ENCODE measurements around the gene DAZAP1.

Gene DAZAP1

DNA sequence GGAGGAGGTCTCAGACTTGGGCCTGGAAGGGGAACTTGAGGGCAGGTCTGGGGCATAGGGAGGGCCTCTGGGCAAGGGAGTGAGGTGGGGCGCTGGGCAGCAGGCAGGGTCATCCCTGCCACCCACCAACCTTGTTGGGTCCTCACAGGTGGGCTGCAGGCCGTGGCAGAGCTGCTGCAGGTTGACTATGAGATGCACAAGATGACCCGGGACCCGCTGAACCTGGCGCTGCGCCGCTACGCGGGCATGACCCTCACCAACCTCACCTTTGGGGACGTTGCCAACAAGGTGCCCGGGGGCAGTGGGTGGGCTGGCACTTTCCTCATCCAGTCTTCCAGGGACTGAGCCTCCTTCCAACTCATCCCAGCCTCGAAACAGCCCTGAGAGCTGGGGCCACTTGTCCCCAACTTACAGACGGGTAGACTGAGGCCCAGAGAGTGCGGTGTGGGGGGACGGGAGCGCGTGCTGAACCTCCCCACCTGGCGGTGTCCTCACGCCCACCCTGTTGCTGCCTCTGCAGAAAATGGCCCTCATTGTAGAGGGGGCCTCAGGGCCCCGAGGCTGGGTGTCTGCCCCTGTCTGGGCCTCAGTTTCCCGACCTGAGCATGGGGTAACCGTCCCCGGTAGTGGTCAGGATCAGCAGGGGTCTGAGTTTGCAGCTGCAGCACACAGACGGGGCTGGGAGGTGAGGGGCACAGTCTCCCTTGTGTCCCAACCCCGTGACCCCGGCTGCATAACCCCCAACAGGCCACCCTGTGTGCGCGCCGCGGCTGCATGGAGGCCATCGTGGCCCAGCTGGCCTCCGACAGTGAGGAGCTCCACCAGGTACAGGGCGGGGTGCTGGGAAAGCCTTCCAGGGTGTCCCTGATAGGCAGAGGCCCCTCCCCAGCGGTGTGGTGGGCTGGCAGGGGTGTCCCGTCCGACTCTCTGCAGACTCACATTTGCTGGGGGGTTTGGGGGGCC lies 52.9 kb downstream of the DAZAP1 start:
- no peak for DNase-seq

DNA sequence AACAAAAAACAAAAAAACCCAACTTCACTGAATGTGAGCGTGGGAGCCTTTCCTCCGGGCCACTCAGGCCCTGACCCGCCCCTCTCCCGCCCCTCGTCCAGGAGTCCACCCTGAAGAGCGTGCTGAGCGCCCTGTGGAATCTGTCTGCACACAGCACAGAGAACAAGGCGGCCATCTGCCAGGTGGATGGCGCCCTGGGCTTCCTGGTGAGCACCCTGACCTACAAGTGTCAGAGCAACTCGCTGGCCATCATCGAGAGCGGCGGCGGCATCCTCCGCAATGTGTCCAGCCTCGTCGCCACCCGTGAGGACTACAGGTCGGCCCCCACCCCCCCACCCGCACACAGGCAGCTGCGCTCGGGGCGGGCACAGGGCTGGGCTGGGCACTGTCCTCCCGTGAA lies 54.5 kb downstream of the DAZAP1 start:
- DNase-seq: no peak

DNA sequence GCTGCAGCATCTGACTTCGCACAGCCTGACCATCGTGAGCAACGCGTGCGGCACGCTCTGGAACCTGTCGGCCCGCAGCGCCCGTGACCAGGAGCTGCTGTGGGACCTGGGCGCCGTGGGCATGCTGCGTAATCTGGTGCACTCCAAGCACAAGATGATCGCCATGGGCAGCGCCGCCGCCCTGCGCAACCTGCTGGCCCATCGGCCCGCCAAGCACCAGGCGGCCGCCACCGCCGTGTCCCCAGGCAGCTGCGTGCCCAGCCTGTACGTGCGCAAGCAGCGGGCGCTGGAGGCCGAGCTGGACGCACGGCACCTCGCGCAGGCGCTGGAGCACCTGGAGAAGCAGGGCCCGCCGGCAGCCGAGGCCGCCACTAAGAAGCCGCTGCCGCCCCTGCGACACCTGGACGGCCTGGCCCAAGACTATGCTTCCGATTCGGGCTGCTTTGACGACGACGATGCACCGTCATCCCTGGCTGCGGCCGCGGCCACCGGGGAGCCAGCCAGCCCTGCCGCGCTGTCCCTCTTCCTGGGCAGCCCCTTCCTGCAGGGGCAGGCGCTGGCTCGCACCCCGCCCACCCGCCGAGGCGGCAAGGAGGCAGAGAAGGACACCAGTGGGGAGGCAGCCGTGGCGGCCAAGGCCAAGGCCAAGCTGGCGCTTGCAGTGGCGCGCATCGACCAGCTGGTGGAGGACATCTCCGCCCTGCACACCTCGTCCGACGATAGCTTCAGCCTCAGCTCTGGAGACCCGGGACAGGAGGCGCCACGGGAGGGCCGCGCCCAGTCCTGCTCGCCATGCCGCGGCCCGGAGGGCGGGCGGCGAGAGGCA lies 58.0 kb downstream of the DAZAP1 start:
- DNase-seq: peak; percentile 58

DNA sequence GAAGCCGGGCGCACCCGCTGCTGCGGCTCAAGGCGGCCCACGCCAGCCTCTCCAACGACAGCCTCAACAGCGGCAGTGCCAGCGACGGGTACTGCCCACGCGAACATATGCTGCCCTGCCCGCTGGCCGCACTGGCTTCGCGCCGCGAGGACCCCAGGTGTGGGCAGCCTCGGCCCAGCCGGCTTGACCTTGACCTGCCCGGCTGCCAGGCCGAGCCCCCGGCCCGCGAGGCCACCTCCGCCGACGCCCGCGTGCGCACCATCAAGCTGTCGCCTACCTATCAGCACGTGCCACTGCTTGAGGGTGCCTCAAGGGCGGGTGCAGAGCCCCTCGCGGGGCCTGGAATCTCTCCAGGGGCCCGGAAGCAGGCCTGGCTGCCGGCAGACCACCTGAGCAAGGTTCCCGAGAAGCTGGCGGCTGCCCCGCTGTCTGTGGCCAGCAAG lies 58.7 kb downstream of the DAZAP1 start:
- no peak for DNase-seq

DNA sequence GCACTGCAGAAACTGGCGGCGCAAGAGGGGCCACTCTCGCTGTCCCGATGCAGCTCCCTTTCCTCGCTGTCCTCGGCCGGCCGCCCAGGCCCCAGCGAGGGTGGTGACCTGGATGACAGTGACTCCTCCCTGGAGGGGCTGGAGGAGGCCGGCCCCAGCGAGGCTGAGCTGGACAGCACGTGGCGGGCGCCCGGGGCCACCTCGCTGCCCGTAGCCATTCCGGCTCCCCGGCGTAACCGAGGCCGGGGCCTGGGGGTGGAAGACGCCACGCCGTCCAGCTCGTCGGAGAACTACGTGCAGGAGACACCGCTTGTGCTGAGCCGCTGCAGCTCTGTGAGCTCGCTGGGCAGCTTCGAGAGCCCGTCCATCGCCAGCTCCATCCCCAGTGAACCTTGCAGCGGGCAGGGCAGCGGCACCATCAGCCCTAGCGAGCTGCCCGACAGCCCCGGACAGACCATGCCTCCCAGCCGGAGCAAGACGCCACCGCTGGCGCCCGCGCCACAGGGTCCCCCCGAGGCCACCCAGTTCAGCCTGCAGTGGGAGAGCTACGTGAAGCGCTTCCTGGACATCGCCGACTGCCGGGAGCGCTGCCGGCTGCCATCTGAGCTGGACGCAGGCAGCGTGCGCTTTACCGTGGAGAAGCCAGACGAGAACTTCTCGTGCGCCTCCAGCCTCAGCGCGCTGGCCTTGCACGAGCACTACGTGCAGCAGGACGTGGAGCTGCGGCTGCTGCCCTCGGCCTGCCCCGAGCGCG lies 59.3 kb downstream of the DAZAP1 start:
- peak; percentile 44 for DNase-seq

DNA sequence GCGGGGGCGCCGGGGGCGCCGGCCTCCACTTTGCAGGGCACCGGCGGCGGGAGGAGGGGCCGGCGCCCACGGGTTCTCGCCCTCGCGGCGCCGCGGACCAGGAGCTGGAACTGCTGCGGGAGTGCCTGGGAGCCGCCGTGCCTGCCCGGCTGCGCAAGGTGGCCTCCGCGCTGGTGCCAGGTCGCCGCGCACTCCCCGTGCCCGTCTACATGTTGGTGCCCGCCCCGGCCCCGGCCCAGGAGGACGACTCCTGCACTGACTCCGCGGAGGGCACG lies 59.8 kb downstream of the DAZAP1 start:
- no peak for DNase-seq

DNA sequence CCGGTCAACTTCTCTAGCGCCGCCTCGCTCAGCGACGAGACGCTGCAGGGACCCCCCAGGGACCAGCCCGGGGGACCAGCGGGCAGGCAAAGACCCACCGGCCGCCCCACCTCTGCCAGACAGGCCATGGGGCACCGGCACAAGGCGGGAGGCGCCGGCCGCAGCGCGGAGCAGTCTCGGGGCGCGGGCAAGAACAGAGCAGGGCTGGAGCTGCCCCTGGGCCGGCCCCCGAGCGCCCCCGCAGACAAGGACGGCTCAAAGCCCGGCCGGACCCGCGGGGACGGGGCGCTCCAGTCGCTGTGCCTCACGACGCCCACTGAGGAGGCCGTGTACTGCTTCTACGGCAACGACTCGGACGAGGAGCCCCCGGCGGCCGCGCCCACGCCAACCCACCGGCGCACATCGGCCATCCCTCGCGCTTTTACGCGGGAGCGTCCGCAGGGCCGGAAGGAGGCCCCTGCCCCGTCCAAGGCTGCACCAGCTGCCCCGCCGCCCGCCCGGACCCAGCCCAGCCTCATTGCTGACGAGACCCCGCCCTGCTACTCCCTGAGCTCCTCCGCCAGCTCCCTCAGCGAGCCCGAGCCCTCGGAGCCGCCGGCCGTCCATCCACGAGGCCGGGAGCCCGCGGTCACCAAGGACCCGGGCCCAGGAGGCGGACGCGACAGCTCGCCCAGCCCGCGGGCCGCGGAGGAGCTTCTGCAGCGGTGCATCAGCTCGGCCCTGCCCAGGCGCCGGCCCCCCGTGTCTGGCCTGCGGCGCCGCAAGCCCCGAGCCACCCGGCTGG lies 60.3 kb downstream of the DAZAP1 start:
- DNase-seq: peak; percentile 54

DNA sequence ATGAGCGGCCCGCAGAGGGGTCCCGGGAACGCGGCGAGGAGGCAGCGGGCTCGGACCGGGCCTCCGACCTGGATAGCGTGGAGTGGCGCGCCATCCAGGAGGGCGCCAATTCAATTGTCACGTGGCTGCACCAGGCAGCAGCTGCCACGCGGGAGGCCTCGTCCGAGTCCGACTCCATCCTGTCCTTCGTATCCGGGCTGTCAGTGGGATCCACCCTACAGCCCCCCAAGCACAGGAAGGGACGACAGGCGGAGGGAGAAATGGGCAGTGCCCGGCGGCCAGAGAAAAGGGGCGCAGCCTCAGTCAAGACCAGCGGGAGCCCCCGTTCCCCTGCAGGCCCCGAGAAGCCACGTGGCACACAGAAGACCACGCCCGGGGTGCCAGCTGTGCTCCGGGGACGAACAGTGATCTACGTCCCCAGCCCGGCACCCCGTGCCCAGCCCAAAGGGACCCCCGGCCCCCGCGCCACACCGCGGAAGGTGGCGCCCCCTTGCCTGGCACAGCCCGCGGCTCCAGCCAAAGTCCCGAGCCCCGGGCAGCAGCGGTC lies 61.0 kb downstream of the DAZAP1 start:
- no peak for DNase-seq

DNA sequence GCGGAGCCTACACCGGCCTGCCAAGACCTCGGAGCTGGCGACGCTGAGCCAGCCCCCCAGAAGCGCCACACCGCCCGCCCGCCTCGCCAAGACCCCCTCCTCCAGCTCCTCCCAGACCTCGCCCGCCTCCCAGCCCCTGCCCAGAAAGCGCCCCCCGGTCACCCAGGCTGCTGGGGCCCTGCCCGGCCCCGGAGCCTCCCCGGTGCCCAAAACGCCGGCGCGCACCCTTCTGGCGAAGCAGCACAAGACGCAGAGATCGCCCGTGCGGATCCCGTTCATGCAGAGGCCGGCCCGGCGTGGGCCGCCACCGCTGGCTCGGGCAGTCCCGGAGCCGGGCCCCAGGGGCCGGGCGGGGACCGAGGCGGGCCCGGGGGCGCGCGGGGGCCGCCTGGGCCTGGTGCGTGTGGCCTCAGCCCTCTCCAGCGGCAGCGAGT lies 61.5 kb downstream of the DAZAP1 start:
- DNase-seq: no peak

DNA sequence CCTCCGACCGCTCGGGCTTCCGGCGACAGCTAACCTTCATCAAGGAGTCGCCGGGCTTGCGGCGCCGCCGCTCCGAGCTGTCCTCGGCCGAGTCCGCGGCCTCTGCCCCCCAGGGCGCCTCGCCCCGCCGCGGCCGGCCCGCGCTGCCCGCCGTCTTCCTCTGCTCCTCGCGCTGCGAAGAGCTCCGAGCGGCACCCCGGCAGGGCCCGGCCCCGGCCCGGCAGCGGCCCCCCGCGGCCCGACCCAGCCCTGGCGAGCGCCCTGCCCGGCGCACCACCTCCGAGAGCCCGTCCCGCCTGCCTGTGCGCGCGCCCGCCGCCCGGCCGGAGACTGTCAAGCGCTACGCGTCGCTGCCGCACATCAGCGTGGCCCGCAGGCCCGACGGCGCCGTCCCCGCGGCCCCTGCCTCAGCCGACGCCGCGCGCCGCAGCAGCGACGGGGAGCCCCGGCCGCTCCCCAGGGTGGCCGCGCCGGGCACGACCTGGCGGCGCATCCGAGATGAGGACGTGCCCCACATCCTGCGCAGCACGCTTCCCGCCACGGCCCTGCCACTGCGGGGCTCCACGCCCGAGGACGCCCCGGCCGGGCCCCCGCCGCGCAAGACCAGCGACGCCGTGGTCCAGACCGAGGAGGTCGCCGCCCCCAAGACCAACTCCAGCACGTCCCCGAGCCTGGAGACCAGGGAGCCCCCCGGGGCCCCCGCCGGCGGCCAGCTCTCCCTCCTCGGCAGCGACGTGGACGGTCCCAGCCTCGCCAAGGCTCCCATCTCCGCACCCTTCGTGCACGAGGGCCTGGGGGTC lies 62.1 kb downstream of the DAZAP1 start:
- no peak for DNase-seq

DNA sequence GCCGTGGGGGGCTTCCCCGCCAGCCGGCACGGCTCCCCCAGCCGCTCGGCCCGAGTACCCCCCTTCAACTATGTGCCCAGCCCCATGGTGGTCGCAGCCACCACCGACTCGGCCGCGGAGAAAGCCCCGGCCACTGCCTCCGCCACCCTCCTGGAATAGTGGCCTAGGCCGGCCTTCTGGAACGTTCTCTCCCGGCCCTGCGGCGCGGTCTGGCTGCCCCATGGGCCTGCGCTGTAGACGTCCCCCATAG lies 62.6 kb downstream of the DAZAP1 start:
- DNase-seq: no peak

DNA sequence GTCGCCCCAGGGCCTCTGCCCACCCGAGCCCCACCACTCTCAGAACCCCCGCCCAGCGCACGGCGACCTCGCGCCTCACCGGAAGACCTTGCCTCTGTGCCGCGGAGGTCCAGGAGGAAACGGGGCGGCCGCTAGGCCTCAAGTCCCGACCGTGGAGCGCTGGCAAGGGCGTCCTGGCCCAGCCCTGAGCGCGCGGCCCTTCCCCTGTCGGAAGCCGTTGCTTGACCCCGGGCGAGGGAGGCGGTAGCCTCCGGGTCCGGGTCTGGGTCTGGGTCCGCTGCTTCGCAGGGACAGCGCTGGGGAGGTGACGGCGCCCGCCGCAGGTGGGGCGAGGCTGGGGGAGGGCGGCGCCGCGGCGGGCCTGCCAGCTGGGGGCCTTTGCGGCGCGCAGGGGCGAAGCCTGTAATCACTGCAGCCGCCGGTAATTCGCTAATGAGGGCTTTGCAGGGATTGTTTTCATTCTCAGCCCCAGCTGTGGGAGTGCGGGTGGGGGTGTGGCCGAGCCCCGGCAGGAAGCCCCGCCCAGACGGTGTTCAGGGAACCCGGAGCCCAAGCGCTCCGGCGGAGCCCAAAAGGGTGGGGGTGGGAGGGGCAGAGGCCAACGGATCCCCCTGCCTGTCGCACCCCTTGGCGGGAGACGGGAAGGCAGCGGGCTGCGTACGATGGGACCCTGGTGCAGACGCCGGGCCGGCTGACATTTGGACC lies 63.1 kb downstream of the DAZAP1 start:
- DNase-seq: no peak

DNA sequence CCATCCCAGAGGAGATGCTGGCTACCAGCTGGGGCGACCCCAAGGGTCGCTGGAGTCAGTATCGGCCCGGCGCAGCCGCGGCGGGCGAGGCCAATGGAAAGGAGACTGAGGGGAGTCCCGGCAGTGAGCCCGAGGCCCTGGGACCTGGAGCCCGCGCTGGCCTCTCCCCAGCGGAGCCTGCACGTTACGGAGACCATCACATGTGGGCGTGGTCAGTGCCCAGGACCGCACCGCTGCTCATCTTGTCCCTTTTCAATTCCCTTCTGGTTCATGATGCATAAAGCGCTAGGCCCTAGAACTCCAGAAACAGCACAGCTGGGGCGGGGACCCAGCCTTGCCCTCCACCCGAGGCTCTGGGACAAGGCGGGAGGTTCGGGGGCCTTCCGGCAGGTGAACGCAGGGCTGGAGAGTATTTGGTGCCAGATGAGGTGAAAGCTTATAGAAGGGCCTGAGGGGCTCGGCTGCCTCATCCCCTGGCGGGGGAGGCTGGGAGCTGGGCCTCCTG lies 63.7 kb downstream of the DAZAP1 start:
- no peak for DNase-seq

DNA sequence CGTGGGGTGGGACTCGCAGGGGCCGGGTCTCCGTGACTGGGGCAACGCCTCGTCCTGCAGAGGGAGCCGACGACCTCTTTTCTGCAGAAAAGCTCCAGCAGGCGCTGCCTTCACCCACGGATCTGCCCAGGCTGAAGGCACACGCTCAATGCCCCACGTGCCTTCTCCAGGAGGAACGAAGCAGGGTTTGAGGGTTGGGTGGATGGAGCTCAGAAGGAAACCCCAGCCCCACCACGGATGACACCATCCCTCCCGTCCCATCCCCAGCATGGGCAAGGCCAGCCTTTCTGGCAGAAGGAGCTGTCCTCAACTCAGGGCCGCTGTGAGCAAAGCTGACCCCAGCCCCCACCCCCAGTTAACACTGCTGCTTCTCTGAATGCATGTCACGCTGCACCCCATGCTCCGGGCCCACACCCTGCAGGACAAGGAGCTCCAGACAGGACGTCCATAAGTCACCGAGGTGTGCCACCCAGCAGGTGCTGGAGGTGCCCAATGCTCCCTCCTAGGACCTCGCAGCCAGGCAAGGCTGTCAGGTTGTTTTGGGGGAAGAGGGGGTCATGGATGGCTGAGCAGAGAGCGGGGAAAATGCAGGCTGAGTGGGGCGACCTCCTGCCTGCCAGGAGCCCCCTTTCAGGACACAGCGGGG lies 64.3 kb downstream of the DAZAP1 start:
- no peak for DNase-seq

DNA sequence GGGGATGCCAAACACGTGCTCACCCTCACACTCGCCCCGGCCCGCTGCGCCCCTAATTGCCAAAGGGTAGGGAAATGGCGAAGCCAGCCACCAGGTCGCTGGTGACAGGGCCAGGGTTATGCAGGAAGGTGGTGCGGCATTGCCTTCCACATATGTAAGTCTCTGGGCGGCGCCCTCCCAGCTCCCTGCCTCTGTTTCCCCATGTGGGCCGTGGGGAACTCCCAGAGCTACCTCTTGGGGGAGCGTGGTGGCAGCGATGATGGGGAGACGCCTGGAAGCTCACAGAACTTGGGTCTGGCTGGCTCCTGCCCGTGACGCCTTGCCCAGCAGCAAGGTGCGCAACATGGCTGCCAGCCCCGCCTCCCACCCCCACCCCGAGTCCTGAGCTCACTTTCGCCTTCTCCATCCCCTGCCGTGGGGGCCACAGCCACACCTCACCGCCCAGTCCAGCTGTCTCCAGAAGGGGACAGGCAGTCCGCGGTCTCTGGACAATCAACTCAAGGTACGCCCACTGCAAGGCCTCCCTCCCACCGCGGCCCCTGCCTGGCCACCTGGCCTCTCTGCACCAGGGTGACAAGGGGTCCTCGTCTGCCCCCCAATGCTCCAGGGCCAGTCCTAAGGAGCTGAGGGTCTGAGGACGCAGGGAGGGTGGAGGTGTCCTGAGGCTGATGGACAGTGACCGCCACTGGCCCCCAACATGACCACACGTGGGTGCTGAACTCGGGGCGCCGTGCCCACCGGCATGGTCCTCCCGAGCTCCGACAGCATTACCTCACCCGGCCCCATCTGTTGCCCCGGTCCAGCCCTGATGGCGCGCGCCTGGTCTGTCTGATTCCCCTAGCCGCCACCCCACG lies 65.1 kb downstream of the DAZAP1 start:
- no peak for DNase-seq

DNA sequence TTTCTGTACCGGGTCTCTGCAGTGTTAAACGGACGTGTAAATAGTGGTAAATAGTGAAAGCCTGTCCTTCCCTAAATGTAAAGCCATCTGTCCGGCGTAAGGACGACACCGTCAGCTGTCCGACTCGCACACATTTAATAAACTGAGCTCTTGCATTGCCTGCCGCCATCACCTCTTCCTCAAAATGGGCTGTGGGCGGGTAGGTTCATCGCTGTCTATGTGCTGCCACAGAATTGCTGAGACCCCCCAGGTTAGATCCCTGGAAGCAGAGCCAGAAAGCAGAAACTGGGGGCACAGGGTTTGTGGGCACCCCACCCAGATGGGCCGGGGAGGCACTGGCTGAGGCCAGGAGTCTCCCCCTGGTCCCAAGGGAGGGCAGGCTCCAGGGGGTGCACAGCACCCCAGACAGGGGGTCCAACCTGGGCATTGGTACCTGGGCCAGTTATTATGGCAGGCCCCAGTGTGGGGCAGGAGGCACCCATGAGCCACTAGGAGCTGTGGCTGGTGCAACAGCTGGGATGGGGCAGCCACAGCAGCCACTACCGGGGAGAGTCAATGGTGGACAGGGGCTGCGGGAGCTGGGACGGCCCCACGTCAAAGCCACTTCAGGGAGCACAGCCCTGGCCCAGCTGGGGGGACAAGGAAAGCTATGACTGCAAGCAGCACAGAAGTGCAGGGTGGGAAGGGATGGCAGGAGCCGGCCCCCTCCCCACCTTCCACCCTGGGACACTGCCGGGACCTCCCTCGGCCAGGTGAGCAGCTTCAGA lies 65.9 kb downstream of the DAZAP1 start:
- DNase-seq: no peak

DNA sequence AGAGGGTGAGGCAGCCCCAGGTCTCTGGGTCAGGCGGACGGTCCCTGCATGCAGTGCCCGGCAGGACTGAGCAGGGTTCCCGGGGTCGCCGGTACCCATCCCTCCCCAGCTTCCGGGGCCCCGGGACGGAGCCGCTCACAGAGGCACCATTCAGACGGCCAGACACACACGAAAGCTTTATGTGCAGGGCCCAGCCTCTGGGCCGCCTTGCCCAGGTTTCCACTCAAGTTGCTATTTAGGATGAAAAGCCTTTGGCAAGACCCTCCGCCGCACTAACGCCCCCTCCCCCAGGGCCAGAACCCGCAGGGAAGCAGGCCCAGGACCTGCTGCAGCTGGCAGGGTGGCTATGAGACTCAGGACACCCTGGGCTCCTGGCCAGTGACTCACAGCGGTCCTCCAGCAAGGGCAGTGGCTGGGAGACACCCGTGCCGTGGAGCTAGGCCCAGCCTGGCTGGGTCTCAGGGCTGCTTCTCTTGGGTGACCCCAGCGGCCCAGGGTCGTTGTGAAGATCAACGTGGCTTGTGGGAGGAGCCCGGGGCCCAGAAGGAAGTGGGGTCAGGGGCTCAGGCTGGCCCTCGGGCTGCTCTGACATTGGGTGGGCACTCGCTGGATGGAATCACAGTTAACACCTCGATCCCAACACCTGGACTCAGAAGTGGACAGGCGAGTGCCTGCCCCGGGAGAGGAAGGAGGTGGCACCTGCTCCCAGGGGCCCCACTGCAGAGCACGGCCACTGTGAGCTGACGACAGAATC lies 66.8 kb downstream of the DAZAP1 start:
- no peak for DNase-seq
